GM13976 (cell line): Measurements from ENCODE around the gene LINC00305.

Experiments
- DNase-seq: peaks from one replicate; pipeline ENCODE4 v3.0.0; 2012; ENCODE audit warnings: low spot score
- CTCF ChIP-seq: IDR thresholded peaks from 2 replicates; pipeline ENCODE4 v1.5.1; 2012; ENCODE audit warnings: borderline replicate concordance, mild to moderate bottlenecking; ENCODE audit not compliant: insufficient read depth; ENCODE audit errors: extremely low read depth, missing control alignments, control extremely low read depth
- in situ Hi-C: fragments of 300-500 bp; cut with MboI; formaldehyde crosslinking; loops from one replicate; pipeline ENCODE4 v1.12.0; 2022; ENCODE audit warnings: low sequenced_read_pairs, mixed read lengths, inconsistent platforms; ENCODE audit not compliant: unreplicated experiment

The LINC00305 gene

GRCh38 chr18:64110692-64111480 is 38.0 kb downstream of the LINC00305 start:
- no peak for TF ChIP-seq CTCF
- no peak for DNase-seq
- in situ Hi-C loops, result no loop called here

- in situ Hi-C loops, result no loop called here
- no peak for DNase-seq
- no peak for TF ChIP-seq CTCF
These were observed 44.9 kb downstream of the LINC00305 start for GRCh38 chr18:64103986-64104385.

GRCh38 chr18:64100116-64100922 is 48.6 kb downstream of the LINC00305 start:
- TF ChIP-seq CTCF, result no peak
- no peak for DNase-seq
- in situ Hi-C loops, result no loop called here

- in situ Hi-C loops, result no loop called here
- no peak for TF ChIP-seq CTCF
- no peak for DNase-seq
These were observed 49.6 kb downstream of the LINC00305 start for GRCh38 chr18:64099244-64099643.

GRCh38 chr18:64097497-64097896 is 51.4 kb downstream of the LINC00305 start:
- no peak for DNase-seq
- peak; percentile 22 for TF ChIP-seq CTCF
- in situ Hi-C loops, result no loop called here

- in situ Hi-C loops, result no loop called here
- DNase-seq, result no peak
- no peak for TF ChIP-seq CTCF
These were observed 53.8 kb downstream of the LINC00305 start for GRCh38 chr18:64095056-64095455.
